LHCN-M2 (cell line): ENCODE data around the gene NOSIP. TPM values are rescaled to one million over a fixed set of nuclear protein-coding genes. Genes with fewer than 3 reads are reported as not detected.
"Not testable (repeated sequence)": the region's sequence is repeated elsewhere in the genome, so short reads cannot be mapped to it uniquely, and the experiment has no call there.

Experiments
- DNase-seq: peaks from one replicate; pipeline ENCODE4 v3.0.0-alpha.2; 2012; ENCODE audit warnings: low read depth
- polyA plus RNA-seq: library from polyadenylated mRNA; unstranded; fragments of >200 nt; gene quantifications from one replicate; pipeline ENCODE4 v1.2.1, GENCODE V29; 2012; ENCODE audit warnings: missing spikeins
- total RNA-seq: library from RNA; depleted of rRNA; stranded (reverse); fragments of >200 nt; gene quantifications from 2 replicates; pipeline ENCODE4 v1.2.3, GENCODE V29; 2014; rRNA removed

Gene NOSIP
- total RNA-seq, result 75.2 and 76.8 TPM in 2 replicates
- polyA plus RNA-seq, result 116 TPM

- peak; percentile 94 for DNase-seq
These were observed at the start of gene NOSIP for GRCh38 chr19:49580264-49581006. NOSIP (minus strand) TSS chr19:49580556; CDS start chr19:49560691, 19,865 bp downstream.

DNA sequence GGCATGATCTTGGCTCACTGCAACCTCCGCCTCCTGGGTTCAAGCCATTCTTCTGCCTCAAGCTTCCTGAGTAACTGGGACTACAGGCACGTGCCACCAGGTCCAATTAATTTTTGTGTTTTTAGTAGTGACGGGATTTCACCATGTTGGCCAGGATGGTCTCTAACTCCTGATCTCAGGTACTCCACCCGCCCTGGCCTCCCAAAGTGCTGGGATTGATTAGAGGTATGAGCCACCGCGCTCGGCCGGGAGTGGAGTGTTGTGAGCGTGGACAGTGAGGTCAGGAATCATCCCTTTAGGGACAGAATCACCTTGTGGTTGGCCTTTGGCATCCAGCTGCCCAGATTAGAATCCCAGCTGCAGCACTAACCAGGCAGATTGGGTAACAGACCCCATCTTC lies 49.3 kb upstream of the NOSIP start:
- no peak for DNase-seq

DNA sequence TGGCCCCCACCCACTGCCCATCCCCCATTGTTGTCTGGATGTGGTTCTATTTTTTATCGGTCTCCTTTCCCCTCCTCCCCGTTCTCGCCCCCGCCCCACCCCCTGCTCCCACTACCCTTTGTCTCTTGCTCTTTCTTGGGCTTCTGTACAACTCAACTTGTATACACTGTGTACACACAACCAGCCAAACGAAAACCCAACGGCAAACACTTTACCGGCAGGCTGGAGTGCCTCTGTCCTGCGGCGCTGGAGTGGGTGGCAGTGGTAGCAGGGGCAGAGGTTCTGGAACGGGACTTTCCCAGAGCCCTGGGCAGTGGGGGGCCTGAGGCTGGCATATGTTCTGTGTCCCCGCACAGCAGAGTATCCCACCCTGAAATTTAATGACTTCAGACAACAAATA lies 45.9 kb upstream of the NOSIP start:
- DNase-seq, result no peak

GRCh38 chr19:49624967-49625910 lies 44.9 kb upstream of the NOSIP start:
- no peak for DNase-seq

- not testable (repeated sequence) for DNase-seq
These were observed 37.5 kb upstream of the NOSIP start for GRCh38 chr19:49617860-49618259.

GRCh38 chr19:49616945-49617344 lies 36.6 kb upstream of the NOSIP start:
- DNase-seq, result no peak

DNA sequence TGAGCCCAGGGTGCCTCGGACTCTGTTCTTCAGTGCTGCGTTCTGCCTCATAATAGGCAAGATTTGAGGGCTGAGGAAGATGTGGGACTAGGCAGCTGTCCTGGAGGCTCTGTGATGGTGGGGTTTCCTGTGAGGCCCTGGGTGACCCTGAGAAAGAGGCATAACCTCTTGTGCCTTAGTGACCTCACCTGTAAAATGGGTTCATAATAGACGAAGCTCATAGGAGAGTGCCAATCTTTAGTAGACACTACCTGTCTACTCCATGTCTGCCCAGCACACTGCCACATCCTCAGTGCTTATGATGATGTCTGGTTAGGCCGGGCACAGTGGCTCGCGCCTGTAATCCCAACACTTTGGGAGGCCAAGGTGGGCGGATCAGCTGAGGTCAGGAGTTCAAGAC lies 36.2 kb upstream of the NOSIP start:
- no peak for DNase-seq

DNA sequence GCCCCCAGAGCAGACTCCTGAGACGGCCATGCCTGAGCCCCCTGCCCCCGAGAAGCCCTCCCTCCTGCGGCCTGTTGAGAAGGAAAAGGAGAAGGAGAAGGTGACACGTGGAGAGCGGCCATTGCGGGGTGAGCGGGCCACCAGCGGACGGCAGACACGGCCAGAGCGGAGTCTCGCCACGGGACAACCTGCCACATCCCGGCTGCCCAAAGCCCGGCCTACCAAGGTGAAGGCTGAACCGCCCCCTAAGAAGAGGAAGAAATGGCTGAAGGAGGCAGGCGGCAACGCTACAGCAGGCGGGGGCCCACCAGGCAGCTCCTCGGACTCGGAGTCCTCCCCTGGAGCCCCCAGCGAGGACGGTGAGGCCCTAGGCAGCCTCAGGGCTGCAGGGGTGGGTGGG lies 35.5 kb upstream of the NOSIP start:
- no peak for DNase-seq

DNA sequence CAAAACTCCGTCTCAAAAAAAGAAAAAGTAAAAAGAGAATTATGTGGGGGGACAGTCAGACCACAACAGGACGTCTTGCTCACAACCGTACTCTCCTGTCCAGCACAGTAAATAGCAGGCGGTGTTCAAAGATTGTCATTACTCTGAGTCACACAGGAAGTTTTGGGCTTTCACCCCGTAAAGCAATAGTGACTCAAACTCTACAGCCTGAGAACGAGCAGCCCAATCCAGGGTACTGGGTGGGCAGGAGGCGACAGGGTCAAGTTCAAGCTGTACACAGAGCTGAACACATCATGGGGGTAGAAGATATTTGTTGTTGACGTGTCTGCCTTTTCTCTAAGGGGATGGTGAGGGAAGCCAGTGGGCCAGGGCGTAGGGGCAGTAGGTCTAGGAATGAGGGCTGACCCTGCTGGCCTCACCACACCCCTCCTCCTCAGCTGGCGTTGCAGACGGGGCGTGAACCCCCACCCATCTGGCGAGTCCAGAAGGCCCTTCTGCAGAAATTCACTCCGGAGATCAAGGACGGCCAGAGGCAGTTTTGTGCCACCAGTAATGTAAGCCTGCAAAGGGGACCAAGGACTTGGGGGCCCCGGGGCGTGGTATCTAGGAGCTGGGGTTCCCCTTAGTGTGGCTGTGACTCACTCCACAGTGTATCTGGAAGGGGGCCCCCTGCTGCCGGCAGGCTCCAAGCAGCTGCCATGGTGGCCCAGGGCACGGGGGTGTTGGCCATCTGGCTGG lies 33.9 kb upstream of the NOSIP start:
- DNase-seq, result peak; percentile 94

GRCh38 chr19:49613374-49613773 lies 33.0 kb upstream of the NOSIP start:
- DNase-seq, result peak; percentile 83

- DNase-seq, result no peak
These were observed 29.2 kb upstream of the NOSIP start for GRCh38 chr19:49609499-49610092.

GRCh38 chr19:49605605-49606004 lies 25.2 kb upstream of the NOSIP start:
- no peak for DNase-seq

DNA sequence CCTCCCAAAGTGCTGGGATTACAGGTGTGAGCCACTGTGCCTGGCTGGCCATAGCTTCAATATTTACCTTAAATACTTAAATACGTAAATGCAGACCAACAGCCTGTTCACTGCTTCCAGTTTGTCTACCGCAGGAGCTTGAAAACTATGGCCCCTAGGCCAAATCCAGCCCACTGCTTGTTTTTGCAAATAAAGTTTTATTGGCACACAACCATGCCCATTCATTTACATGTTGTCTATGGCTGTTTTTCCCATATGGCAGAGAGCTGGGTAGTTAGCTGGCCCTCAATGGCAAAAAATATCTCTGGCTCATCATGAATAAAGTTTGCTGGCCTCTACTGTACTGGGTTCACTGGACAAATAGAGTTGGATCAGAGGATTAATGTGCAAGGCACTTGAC lies 22.4 kb upstream of the NOSIP start:
- DNase-seq, result no peak

- no peak for DNase-seq
These were observed 21.2 kb upstream of the NOSIP start for GRCh38 chr19:49601482-49602038.

- DNase-seq, result no peak
These were observed 19.3 kb upstream of the NOSIP start for GRCh38 chr19:49599378-49600295.

- DNase-seq, result no peak
These were observed 17.3 kb upstream of the NOSIP start for GRCh38 chr19:49597703-49597974.

DNA sequence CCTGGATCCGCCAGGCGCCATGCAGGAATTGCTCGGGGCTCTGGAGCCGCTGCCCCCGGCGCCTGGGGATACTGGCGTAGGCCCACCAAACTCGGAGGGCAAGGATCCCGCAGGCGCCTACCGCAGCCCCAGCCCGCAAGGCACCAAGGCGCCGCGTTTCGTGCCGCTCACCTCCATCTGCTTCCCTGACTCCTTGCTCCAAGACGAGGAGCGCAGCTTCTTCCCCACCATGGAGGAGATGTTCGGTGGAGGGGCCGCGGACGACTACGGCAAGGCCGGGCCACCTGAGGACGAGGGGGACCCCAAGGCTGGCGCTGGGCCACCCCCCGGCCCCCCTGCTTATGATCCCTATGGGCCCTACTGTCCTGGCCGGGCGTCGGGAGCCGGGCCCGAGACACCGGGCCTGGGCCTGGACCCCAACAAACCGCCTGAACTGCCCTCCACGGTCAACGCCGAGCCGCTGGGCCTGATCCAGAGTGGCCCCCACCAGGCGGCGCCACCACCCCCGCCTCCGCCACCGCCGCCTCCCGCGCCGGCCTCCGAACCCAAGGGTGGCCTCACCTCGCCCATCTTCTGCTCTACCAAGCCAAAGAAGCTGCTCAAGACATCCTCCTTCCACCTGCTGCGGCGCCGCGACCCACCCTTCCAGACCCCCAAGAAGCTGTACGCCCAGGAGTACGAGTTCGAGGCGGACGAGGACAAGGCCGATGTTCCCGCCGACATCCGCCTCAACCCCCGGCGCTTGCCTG lies 16.8 kb upstream of the NOSIP start:
- DNase-seq, result no peak

- no peak for DNase-seq
These were observed 16.1 kb upstream of the NOSIP start for GRCh38 chr19:49596407-49596806.

DNA sequence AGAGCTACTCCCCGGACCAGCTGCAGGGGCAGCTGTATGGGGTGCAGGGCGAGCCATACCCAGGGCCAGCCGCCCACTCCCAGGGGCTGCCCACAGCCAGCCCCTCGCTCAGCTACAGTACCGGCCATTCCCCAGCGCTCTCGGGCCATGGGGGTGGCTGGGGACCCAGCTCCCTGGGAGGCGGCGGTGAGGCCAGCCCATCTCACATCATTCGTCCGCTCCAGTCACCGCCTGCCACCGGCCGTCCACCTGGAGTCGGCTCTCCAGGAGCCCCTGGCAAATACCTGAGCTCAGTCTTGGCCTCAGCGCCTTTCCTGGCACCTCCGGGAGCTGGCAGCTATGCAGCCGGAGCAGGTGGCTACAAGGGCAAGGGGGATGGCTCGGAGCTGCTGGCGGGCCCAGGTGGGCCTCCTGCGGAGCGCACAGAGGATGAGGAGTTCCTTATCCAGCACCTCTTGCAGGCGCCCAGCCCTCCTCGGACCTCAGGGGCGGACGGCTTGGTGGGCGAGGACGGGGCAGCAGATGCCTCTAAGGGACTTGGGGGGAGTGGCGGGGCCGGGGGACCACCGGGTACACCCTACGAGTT lies 15.6 kb upstream of the NOSIP start:
- no peak for DNase-seq
